Stimulated activated naive CD8-positive, alpha-beta T cell treated with anti-CD3 and anti-CD28 coated beads, Interleukin-15, Interleukin-2, amounts not matched to agents 100 ng/mL and 50 ng/mL, for 24 hours (primary cell): ENCODE data around the gene CLBA1.

Experiments used
- H3K27ac Mint-ChIP-seq: one replicate; pipeline ENCODE4 v1.8.0; 2021; ENCODE audit warnings: mild to moderate bottlenecking, mixed read lengths
- H3K27me3 Mint-ChIP-seq: one replicate; pipeline ENCODE4 v1.8.0; 2021; ENCODE audit warnings: mixed read lengths
- H3K36me3 Mint-ChIP-seq: one replicate; pipeline ENCODE4 v1.8.0; 2021; ENCODE audit warnings: low read depth, mixed read lengths
- H3K4me1 Mint-ChIP-seq: one replicate; pipeline ENCODE4 v1.8.0; 2021; ENCODE audit warnings: low read depth, mixed read lengths
- H3K4me3 Mint-ChIP-seq: one replicate; pipeline ENCODE4 v1.8.0; 2021; ENCODE audit warnings: mild to moderate bottlenecking, mixed read lengths
- H3K9me3 Mint-ChIP-seq: one replicate; pipeline ENCODE4 v1.8.0; 2021; ENCODE audit warnings: mixed read lengths

Gene CLBA1

DNA sequence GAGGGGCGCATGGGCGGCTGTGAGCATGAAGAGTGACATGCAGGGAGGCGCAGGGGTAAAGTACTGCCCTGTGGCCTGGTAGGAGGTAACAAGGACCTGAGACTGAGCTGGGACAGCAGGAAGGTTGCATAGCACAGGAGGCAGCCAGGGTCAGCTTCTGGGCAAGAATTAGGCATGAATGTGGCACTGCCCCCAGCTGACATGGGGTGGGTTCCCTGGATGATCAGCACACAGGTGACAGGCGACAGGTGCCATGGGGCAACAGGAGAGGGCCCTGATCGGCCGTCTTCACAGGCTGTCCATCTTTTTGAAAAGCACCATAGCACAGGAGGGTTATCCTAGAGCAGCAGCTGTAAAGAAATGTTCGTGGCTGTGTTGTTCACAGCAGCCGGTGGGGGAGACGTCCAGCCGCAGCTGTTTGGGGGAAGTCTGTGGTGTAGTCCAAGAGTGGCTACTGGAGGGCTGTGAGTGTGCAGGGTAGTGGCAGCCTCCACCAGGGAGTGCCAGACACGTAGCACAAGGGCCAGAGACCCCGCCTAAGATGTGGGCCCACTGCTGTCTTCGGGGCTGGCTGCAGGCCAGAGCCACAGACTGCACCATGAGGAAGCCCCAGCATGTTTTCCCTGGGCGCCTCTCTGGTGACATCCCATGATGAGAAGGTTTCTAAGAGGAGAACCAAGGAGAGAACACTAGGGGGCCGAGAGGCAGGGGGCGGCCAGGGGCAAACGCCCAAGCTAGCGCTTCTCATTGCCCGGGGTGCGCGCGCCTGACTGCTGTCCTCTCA, 8.4 kb downstream of the CLBA1 start:
- no peaks in the 10 kb centered on the region for H3K4me1 Mint-ChIP-seq
- no peaks in the 10 kb centered on the region for H3K9me3 Mint-ChIP-seq
- H3K36me3 Mint-ChIP-seq: peaks cover 5% of the 10 kb centered on the region
- H3K27ac Mint-ChIP-seq: no peak overlapping the region
- H3K4me3 Mint-ChIP-seq: no peak overlapping the region
- no peaks in the 10 kb centered on the region for H3K27me3 Mint-ChIP-seq

GRCh38 chr14:104994978-104995377, 9.4 kb downstream of the CLBA1 start:
- no peaks in the 10 kb centered on the region for H3K27me3 Mint-ChIP-seq
- H3K4me3 Mint-ChIP-seq: no peak overlapping the region

DNA sequence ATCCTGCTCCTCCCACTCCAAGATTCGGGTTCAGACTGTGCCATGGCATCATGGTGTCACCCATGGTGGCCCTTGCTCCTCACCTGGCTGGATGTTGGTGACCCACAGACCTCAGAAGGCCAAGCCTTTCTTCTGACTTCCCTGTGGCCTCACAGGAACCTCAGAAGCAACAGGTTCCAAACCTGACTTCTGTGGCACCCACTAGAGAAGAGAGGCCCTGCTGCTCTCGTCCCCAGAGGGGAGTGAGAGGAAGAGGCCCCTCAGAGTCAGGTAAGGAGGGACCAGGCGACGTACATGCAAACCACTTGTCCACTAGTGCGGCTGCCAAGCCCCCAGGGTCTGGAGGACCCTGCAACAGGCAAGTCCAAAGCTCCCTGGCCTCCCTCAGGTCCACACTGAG, 10.4 kb downstream of the CLBA1 start:
- H3K4me1 Mint-ChIP-seq: no peaks in the 10 kb centered on the region
- H3K36me3 Mint-ChIP-seq: peaks cover 9% of the 10 kb centered on the region
- H3K27me3 Mint-ChIP-seq: no peaks in the 10 kb centered on the region
- no peak overlapping the region for H3K4me3 Mint-ChIP-seq
- no peaks in the 10 kb centered on the region for H3K9me3 Mint-ChIP-seq
- no peak overlapping the region for H3K27ac Mint-ChIP-seq

More at GRCh38 chr14:104994978-104995377, 9.4 kb downstream of the CLBA1 start:
- Mint-ChIP-seq H3K27ac (no peak overlapping the region), H3K36me3 (peaks cover 9% of the 10 kb centered on the region), H3K4me1 (no peaks in the 10 kb centered on the region), H3K9me3 (no peaks in the 10 kb centered on the region)

- H3K4me1 Mint-ChIP-seq: no peaks in the 10 kb centered on the region
- H3K4me3 Mint-ChIP-seq: no peak overlapping the region
- H3K27ac Mint-ChIP-seq: no peak overlapping the region
- H3K27me3 Mint-ChIP-seq: no peaks in the 10 kb centered on the region
- H3K36me3 Mint-ChIP-seq: peaks cover 9% of the 10 kb centered on the region
- no peaks in the 10 kb centered on the region for H3K9me3 Mint-ChIP-seq
Measured at GRCh38 chr14:104996483-104996882, 10.9 kb downstream of the CLBA1 start.

GRCh38 chr14:104998801-104999200, 13.2 kb downstream of the CLBA1 start:
- Mint-ChIP-seq H3K9me3 (no peaks in the 10 kb centered on the region), H3K27me3 (no peaks in the 10 kb centered on the region), H3K36me3 (peaks cover 4% of the 10 kb centered on the region), H3K4me3 (no peak overlapping the region), H3K4me1 (no peaks in the 10 kb centered on the region), H3K27ac (no peak overlapping the region)

GRCh38 chr14:104999361-104999760, 13.8 kb downstream of the CLBA1 start:
- H3K9me3 Mint-ChIP-seq: no peaks in the 10 kb centered on the region
- H3K27ac Mint-ChIP-seq: no peak overlapping the region
- no peak overlapping the region for H3K4me3 Mint-ChIP-seq
- H3K36me3 Mint-ChIP-seq: peaks cover 4% of the 10 kb centered on the region
- H3K27me3 Mint-ChIP-seq: no peaks in the 10 kb centered on the region
- no peaks in the 10 kb centered on the region for H3K4me1 Mint-ChIP-seq

GRCh38 chr14:105005329-105005928, 19.8 kb downstream of the CLBA1 start:
- H3K9me3 Mint-ChIP-seq: no peaks in the 10 kb centered on the region
- H3K36me3 Mint-ChIP-seq: peaks cover 21% of the 10 kb centered on the region
- no peak overlapping the region for H3K4me3 Mint-ChIP-seq
- no peaks in the 10 kb centered on the region for H3K27me3 Mint-ChIP-seq
- H3K4me1 Mint-ChIP-seq: peaks cover 4% of the 10 kb centered on the region
- H3K27ac Mint-ChIP-seq: no peak overlapping the region

DNA sequence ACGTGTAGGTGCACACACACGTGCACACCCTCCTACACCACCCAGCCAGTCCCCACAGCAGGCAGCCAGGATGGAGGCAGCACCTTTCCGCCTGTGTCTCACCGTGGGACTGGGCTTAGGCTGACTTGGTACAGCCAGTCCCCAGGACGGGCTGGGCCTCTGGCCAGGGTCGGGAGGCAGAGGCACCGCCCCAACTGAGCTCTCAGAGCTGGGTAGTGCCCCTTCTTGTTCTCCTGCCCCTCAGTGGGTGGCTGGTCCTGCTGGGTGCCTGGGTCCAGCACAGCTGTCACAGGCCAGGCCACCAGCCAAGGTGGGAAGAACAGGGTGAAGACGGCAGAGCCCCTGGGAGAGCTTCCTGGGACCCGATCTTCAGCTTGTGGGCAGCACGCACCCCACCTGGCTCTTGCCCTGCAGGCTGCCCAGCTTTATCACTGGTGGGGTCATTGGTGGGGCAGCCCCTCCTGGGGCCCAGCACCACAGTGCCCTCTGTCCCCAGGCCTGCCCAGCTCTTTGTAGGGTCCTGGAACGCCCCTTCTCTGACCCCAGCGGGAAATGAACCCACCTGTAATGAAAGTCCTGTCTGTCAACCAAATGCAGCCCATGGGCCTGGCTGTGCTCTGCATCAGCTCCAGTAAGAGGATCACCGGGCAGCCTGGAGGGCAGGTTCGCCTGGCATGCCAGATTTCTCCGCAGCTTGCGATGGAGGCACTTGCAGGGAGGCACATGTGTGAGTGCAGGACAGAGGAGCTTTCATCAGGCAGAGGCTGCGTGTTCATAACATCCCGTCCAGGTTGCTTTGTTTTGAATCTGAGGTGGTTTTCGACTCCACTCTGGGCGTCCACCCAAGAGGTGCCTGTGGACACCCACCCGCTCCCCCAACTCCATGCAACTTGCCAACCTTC, 20.6 kb downstream of the CLBA1 start:
- H3K9me3 Mint-ChIP-seq: no peaks in the 10 kb centered on the region
- H3K4me3 Mint-ChIP-seq: no peak overlapping the region
- peaks cover 26% of the 10 kb centered on the region for H3K36me3 Mint-ChIP-seq
- H3K27ac Mint-ChIP-seq: no peak overlapping the region
- H3K4me1 Mint-ChIP-seq: peaks cover 4% of the 10 kb centered on the region
- no peaks in the 10 kb centered on the region for H3K27me3 Mint-ChIP-seq

DNA sequence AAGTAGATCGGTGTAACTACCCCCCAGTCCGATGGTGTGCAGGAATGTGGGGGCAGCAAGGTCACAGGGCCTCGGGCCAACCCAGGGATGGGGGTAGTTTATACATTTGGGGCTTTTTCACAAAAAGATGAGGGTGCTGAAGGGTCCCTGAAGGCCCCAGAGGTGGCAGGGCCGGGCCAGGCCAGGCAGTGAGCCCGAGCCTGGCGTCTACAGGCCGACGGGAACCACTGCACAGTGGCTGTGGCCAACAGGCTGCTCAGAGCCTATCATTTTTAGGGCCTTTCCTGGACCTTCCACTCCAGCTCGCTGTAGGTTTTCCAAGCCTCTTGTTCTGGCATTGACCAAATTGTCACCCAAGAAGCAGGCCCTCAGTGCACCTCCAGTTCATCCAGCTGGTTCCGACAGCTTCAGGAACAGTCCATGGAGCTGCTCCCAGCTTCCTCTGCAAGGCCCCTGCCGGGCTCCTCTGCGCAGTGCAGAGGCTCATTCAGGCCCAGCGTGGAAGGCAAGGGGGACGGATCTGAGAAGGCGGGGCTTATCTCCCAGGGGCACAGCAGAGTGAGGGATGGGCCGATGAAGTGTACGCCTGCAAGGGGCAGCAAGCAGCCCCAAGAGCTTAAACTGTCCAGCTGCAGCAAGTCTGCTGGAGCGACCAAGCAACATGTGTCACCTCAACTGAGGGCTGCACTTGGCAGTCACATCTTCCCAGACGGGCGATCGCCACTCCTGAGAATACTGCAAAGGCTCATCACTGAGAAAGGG, 21.4 kb downstream of the CLBA1 start:
- Mint-ChIP-seq H3K9me3 (no peaks in the 10 kb centered on the region), H3K27me3 (no peaks in the 10 kb centered on the region), H3K36me3 (peaks cover 34% of the 10 kb centered on the region), H3K4me3 (no peak overlapping the region), H3K4me1 (peaks cover 6% of the 10 kb centered on the region), H3K27ac (no peak overlapping the region)

DNA sequence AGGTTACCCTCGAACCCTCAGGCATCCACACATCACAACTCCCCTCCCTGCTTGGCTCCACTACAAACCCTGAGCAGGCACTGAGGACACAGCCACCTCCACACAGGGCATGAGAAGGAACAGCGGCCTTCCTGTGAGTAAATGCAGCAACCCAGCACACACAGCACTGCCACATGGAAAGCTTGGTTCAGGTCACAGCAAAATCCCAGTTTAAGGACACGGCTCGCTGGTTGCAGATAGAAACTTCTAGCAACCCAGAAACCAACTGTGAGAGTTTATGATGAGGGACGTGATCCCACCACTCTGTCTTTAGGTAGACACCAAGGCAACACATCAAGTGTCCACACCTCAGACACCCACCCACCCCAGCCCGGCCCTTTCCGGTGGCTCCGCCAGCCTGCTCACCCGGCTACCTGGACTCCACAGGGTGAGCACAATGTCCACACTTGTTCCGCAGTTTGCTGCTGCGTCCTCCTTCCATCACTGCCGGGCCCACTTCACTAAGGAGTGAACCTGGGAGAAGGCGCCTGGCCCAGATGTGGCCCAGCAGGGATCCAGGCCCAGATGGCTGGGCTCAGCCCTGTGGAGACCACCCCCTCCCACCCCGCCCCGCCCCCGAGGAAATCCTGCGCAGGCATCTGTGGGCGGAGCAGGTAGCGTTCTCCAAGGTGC, 22.1 kb downstream of the CLBA1 start:
- no peak overlapping the region for H3K27ac Mint-ChIP-seq
- no peak overlapping the region for H3K4me3 Mint-ChIP-seq
- H3K27me3 Mint-ChIP-seq: no peaks in the 10 kb centered on the region
- H3K9me3 Mint-ChIP-seq: no peaks in the 10 kb centered on the region
- peaks cover 11% of the 10 kb centered on the region for H3K4me1 Mint-ChIP-seq
- H3K36me3 Mint-ChIP-seq: peaks cover 39% of the 10 kb centered on the region

- Mint-ChIP-seq H3K27ac (no peak overlapping the region), H3K4me1 (peaks cover 22% of the 10 kb centered on the region), H3K36me3 (peaks cover 52% of the 10 kb centered on the region)
Measured at GRCh38 chr14:105010106-105010505, 24.5 kb downstream of the CLBA1 start.

DNA sequence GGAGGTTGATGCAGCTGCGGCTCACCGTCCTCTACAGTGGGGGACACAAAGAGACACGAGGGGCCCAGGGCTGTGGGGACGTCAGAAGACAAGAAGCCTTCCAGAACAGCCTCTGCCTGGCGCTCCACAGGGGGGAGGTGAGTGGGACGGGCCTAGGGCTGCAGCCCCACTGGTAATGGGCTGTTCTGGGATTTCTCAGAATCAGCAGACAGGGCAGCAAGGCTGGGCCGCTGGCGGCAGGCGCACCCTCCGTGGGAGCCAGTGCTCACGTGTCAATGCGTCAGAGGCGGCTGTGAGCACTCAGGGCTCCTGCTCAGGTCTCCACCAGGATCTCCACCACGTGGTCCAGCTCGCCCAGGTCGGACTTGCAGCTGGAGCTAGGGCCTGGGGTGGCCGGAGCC, 25.3 kb downstream of the CLBA1 start:
- H3K9me3 Mint-ChIP-seq: no peaks in the 10 kb centered on the region
- no peak overlapping the region for H3K4me3 Mint-ChIP-seq
- peaks cover 57% of the 10 kb centered on the region for H3K36me3 Mint-ChIP-seq
- no peaks in the 10 kb centered on the region for H3K27me3 Mint-ChIP-seq
- peaks cover 27% of the 10 kb centered on the region for H3K4me1 Mint-ChIP-seq
- no peak overlapping the region for H3K27ac Mint-ChIP-seq

More at GRCh38 chr14:105010106-105010505, 24.5 kb downstream of the CLBA1 start:
- H3K4me3 Mint-ChIP-seq: no peak overlapping the region
- no peaks in the 10 kb centered on the region for H3K27me3 Mint-ChIP-seq
- no peaks in the 10 kb centered on the region for H3K9me3 Mint-ChIP-seq

DNA sequence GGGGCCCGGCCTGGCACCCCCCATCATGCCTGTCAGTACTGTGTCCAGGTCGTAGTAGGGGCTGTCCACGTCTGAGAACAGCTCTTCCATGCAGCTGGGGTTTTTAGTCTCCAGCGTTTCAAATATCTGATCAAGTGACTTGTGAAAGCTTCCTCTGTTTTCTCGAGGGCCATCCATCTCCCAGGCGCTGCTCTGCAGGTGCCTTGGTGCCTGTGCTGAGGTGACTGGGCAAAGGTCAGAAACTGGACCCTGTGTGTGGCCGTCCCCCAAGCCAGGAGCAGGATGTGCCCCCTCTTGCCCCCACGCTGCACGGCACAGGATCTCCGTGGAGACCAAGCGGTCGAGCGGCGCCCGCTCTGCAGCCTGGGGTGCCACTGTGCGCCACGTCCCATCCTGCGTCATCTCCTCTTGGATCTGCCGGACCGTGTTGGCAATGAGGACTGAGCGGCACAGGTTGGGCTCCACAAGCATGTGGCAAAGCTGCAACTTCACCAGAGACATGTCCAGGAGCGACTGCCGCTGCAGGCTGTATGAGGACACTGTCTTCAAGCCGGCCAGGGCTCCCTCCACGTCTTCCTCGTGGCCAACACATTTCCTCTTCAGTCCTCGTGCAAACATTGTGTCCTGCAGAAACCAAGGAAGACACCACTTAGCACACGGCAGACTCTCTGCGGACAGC, 25.9 kb downstream of the CLBA1 start:
- peaks cover 62% of the 10 kb centered on the region for H3K36me3 Mint-ChIP-seq
- H3K4me1 Mint-ChIP-seq: peaks cover 33% of the 10 kb centered on the region
- H3K4me3 Mint-ChIP-seq: no peak overlapping the region
- no peak overlapping the region for H3K27ac Mint-ChIP-seq
- no peaks in the 10 kb centered on the region for H3K27me3 Mint-ChIP-seq
- H3K9me3 Mint-ChIP-seq: no peaks in the 10 kb centered on the region
